Suprapubic skin (tissue), 4 donors: Measurements from ENCODE around the gene ZNF804A. TPM values are rescaled to one million over a fixed set of nuclear protein-coding genes. Genes with fewer than 3 reads are reported as not detected.

Experiments used
- DNase-seq, 2 donors: peaks; one replicate each; pipeline ENCODE4 v3.0.0-alpha.2; 2019; ENCODE audit warnings: low spot score in 2 of 2
- H3K27ac ChIP-seq: fragments of 200-600 bp; sonication (generic); one replicate; pipeline ENCODE4 v1.5.1; 2019
- H3K27me3 ChIP-seq: fragments of 200-600 bp; sonication (generic); one replicate; pipeline ENCODE4 v1.5.1; 2019
- H3K36me3 ChIP-seq: fragments of 200-600 bp; sonication (generic); one replicate; pipeline ENCODE4 v1.5.1; 2019
- H3K4me1 ChIP-seq: fragments of 200-600 bp; sonication (generic); one replicate; pipeline ENCODE4 v1.5.1; 2019
- H3K4me3 ChIP-seq: fragments of 200-600 bp; sonication (generic); one replicate; pipeline ENCODE4 v1.5.1; 2019; ENCODE audit warnings: mild to moderate bottlenecking
- H3K9me3 ChIP-seq: fragments of 200-600 bp; sonication (generic); one replicate; pipeline ENCODE4 v1.5.1; 2019
- EP300 ChIP-seq: sonication (generic); formaldehyde crosslinking; IDR thresholded peaks from one replicate; pipeline ENCODE4 v1.6.1; 2017; ENCODE audit warnings: antibody characterized with exemption
- POLR2A ChIP-seq, 2 donors: fragments of 450-650 bp; IDR thresholded peaks; one replicate each; pipeline ENCODE4 v1.6.1; 2017; ENCODE audit warnings: antibody characterized with exemption in 2 of 2, mild to moderate bottlenecking in 2 of 2, moderate library complexity in 2 of 2
- POLR2AphosphoS5 ChIP-seq, 3 donors: sonication (generic); formaldehyde crosslinking; IDR thresholded peaks; one replicate each; pipeline ENCODE4 v1.6.1; 2017; ENCODE audit warnings: antibody characterized with exemption in 3 of 3
- WGBS: methylation state at CpG from one replicate; pipeline ENCODE4 v1.1.5; 2018; 5-methylcytosine and 5-hydroxymethylcytosine counted together
- total RNA-seq, 4 donors: library from RNA; depleted of rRNA; stranded (reverse); fragments of >200 nt; gene quantifications; one replicate each; pipeline ENCODE4 v1.1.0, GENCODE V29; 2016
- TF ChIP-seq, protein P1 (sequence below), 2 donors: fragments of 200-600 bp in 1 of 2; fragments of 450-650 bp in 1 of 2; sonication (generic) in 1 of 2; IDR thresholded peaks; one replicate each; pipeline ENCODE4 v1.5.1; 2016 to 2019; ENCODE audit warnings: antibody characterized with exemption in 2 of 2, mild to moderate bottlenecking in 1 of 2, moderate library complexity in 1 of 2

ZNF804A gene
- total RNA-seq, 4 donors from 2014 or later, result 1.0 TPM; not detected in 3

DNA sequence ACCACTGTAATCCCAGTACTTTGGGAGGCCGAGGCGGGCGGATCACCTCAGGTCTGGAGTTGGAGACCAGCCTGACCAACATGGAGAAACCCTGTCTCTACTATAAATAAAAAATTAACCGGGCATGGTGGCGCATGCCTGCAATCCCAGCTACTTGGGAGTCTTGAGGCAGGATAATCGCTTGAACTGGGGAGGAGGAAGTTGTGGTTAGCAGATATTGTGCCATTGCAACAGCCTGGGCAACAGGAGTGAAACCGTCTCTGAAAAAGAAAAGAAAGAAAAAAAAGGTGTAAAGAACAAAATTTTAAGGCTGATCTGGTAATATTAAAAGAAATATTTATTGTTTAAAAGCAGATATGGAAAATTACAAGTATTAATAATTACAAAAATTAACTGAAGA lies 29.7 kb downstream of the ZNF804A start:
- Histone ChIP-seq H3K27ac (no peak overlapping the region), H3K36me3 (no peaks in the 10 kb centered on the region), H3K4me1 (no peaks in the 10 kb centered on the region), H3K27me3 (no peaks in the 10 kb centered on the region), H3K9me3 (no peaks in the 10 kb centered on the region), H3K4me3 (no peak overlapping the region)
- no peak for DNase-seq
- 87% methylated on average over 7 of the region's 7 CpGs for WGBS
- no peak for TF ChIP-seq POLR2A (IDR thresholded peaks at IDR 0.05)
- TF ChIP-seq, protein P1, sequence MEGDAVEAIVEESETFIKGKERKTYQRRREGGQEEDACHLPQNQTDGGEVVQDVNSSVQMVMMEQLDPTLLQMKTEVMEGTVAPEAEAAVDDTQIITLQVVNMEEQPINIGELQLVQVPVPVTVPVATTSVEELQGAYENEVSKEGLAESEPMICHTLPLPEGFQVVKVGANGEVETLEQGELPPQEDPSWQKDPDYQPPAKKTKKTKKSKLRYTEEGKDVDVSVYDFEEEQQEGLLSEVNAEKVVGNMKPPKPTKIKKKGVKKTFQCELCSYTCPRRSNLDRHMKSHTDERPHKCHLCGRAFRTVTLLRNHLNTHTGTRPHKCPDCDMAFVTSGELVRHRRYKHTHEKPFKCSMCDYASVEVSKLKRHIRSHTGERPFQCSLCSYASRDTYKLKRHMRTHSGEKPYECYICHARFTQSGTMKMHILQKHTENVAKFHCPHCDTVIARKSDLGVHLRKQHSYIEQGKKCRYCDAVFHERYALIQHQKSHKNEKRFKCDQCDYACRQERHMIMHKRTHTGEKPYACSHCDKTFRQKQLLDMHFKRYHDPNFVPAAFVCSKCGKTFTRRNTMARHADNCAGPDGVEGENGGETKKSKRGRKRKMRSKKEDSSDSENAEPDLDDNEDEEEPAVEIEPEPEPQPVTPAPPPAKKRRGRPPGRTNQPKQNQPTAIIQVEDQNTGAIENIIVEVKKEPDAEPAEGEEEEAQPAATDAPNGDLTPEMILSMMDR (IDR thresholded peaks at IDR 0.05), result no peak
- no peak for TF ChIP-seq EP300
- no peak for TF ChIP-seq POLR2AphosphoS5 (IDR thresholded peaks at IDR 0.05)

- no peak overlapping the region for H3K4me3 ChIP-seq
- TF ChIP-seq, protein P1 (IDR thresholded peaks at IDR 0.05), result no peak
- no peak for TF ChIP-seq POLR2A (IDR thresholded peaks at IDR 0.05)
- TF ChIP-seq POLR2AphosphoS5 (IDR thresholded peaks at IDR 0.05), result no peak
- TF ChIP-seq EP300, result no peak
- no peaks in the 10 kb centered on the region for H3K36me3 ChIP-seq
- DNase-seq, result no peak
- H3K4me1 ChIP-seq, result no peaks in the 10 kb centered on the region
- no peaks in the 10 kb centered on the region for H3K9me3 ChIP-seq
- H3K27me3 ChIP-seq, result no peaks in the 10 kb centered on the region
- no peak overlapping the region for H3K27ac ChIP-seq
Measured at GRCh38 chr2:184633726-184634125, 35.4 kb downstream of the ZNF804A start.

GRCh38 chr2:184637781-184638180 lies 39.5 kb downstream of the ZNF804A start:
- H3K4me1 ChIP-seq, result no peaks in the 10 kb centered on the region
- TF ChIP-seq POLR2A (IDR thresholded peaks at IDR 0.05) (no peak), POLR2AphosphoS5 (IDR thresholded peaks at IDR 0.05) (no peak), EP300 (no peak)
- TF ChIP-seq, protein P1 (IDR thresholded peaks at IDR 0.05), result no peak
- no peaks in the 10 kb centered on the region for H3K9me3 ChIP-seq
- WGBS, result 50% methylated on average over 1 of the region's 1 CpG
- no peak for DNase-seq
- H3K4me3 ChIP-seq, result no peak overlapping the region
- H3K27ac ChIP-seq, result no peak overlapping the region
- no peaks in the 10 kb centered on the region for H3K36me3 ChIP-seq
- no peaks in the 10 kb centered on the region for H3K27me3 ChIP-seq

GRCh38 chr2:184644685-184645084 lies 46.4 kb downstream of the ZNF804A start:
- H3K9me3 ChIP-seq, result no peaks in the 10 kb centered on the region
- H3K27me3 ChIP-seq, result no peaks in the 10 kb centered on the region
- no peak overlapping the region for H3K27ac ChIP-seq
- no peak for DNase-seq
- no peak overlapping the region for H3K4me3 ChIP-seq
- H3K36me3 ChIP-seq, result no peaks in the 10 kb centered on the region
- H3K4me1 ChIP-seq, result no peaks in the 10 kb centered on the region
- TF ChIP-seq POLR2A (IDR thresholded peaks at IDR 0.05) (no peak), POLR2AphosphoS5 (IDR thresholded peaks at IDR 0.05) (no peak), EP300 (no peak)
- TF ChIP-seq, protein P1 (IDR thresholded peaks at IDR 0.05), result no peak

- DNase-seq, result peak in 1 of 2 donors; percentile 43
Measured at GRCh38 chr2:184646177-184646576, 47.8 kb downstream of the ZNF804A start.

More at GRCh38 chr2:184646177-184646576, 47.8 kb downstream of the ZNF804A start:
- no peaks in the 10 kb centered on the region for H3K4me1 ChIP-seq
- TF ChIP-seq POLR2A (IDR thresholded peaks at IDR 0.05) (no peak), POLR2AphosphoS5 (IDR thresholded peaks at IDR 0.05) (no peak), EP300 (no peak)
- TF ChIP-seq, protein P1 (IDR thresholded peaks at IDR 0.05), result no peak
- 40% methylated on average over 2 of the region's 2 CpGs for WGBS
- H3K27me3 ChIP-seq, result no peaks in the 10 kb centered on the region
- no peak overlapping the region for H3K4me3 ChIP-seq
- no peaks in the 10 kb centered on the region for H3K9me3 ChIP-seq
- H3K36me3 ChIP-seq, result no peaks in the 10 kb centered on the region
- no peak overlapping the region for H3K27ac ChIP-seq
